ENCODE measurements around the gene HMG20A. TPM values are rescaled to one million over a fixed set of nuclear protein-coding genes. Genes with fewer than 3 reads are reported as not detected.
A peak's percentile ranks its signal among the peaks of the same experiment; 100 is the strongest.

The HMG20A gene
- total and polyA plus RNA-seq, 2 of the 13 experiments (the other 11 are each of a cell fraction or from before 2014, with no cell fraction given) = 28.0 to 35.2 TPM

GRCh38 chr15:77419836-77420609 lies 665 bp upstream of the HMG20A start, which contains the start of gene PEAK1 (continued):
- TF ChIP-seq ATF4 (CRISPR knock-in tag; IDR thresholded peaks at IDR 0.05) (no peak), YEATS4 (CRISPR knock-in tag; IDR thresholded peaks at IDR 0.05; ENCODE audit: borderline replicate concordance) (peak; percentile 36; the same call in 1 of the 2 replicates), SCMH1 (CRISPR knock-in tag; IDR thresholded peaks at IDR 0.05; ENCODE audit: borderline replicate concordance) (no peak), CBX2 (IDR thresholded peaks at IDR 0.05; ENCODE audit: low read depth, low read length) (no peak), CBX2 (CRISPR knock-in tag; IDR thresholded peaks at IDR 0.05; ENCODE audit: low read depth) (no peak), CCAR2 (optimal IDR thresholded peaks at IDR 0.05; ENCODE audit: low read depth, low read length) (no peak), MLLT10 (CRISPR knock-in tag; IDR thresholded peaks at IDR 0.05) (no peak), SKI (IDR thresholded peaks at IDR 0.05; ENCODE audit: partially characterized antibody) (peak; percentile 43), CREB3 (CRISPR knock-in tag; IDR thresholded peaks at IDR 0.05) (no peak), NFAT5 (CRISPR knock-in tag; IDR thresholded peaks at IDR 0.05) (0 out of 2 replicates have a peak, but pooled peaks have one; percentile 14), PHF8 (CRISPR knock-in tag; IDR thresholded peaks at IDR 0.05) (peak; percentile 67), RAD21 (CRISPR knock-in tag; IDR thresholded peaks at IDR 0.05) (no peak), KDM3A (CRISPR knock-in tag; IDR thresholded peaks at IDR 0.05; ENCODE audit: low read depth) (no peak), ZNF567 (CRISPR knock-in tag; IDR thresholded peaks at IDR 0.05; ENCODE audit: borderline replicate concordance) (no peak), ZSCAN12 (CRISPR knock-in tag; IDR thresholded peaks at IDR 0.05) (no peak), ZUFSP (CRISPR knock-in tag; IDR thresholded peaks at IDR 0.05; ENCODE audit: borderline replicate concordance) (no peak), ZNF746 (CRISPR knock-in tag; IDR thresholded peaks at IDR 0.05) (no peak), ATF1 (CRISPR knock-in tag; IDR thresholded peaks at IDR 0.05) (no peak), NONO (IDR thresholded peaks at IDR 0.05) (no peak), NONO (CRISPR knock-in tag; conservative IDR thresholded peaks at IDR 0.05) (peak; percentile 64), HES4 (CRISPR knock-in tag; IDR thresholded peaks at IDR 0.05; ENCODE audit: borderline replicate concordance) (peak; percentile 46; the same call in 1 of the 2 replicates), JUN (CRISPR knock-in tag; IDR thresholded peaks at IDR 0.05) (no peak), MED13 (CRISPR knock-in tag; IDR thresholded peaks at IDR 0.05) (no peak)

Measured in HepG2 (cell line).